K562 (cell line): ENCODE measurements around the gene NMT2. TPM values are rescaled to one million over a fixed set of nuclear protein-coding genes. Genes with fewer than 3 reads are reported as not detected.

Experiments
- ARNT ChIP-seq, 2 experiments: fragments of 450-650 bp; IDR thresholded peaks; 2 replicates each; pipeline ENCODE4 v1.6.1; 2016; ENCODE audit warnings: mild to moderate bottlenecking in 1 of 2
- FOS ChIP-seq: IDR thresholded peaks from 3 replicates; pipeline ENCODE4 v1.6.1; 2011; ENCODE audit not compliant: insufficient read length; ENCODE audit errors: extremely low read depth
- KDM4B ChIP-seq, 2 experiments: fragments of 450-650 bp in 1 of 2; sonication (generic) in 1 of 2; IDR thresholded peaks; 2 replicates each; pipeline ENCODE4 v1.6.1; 2016 to 2017; ENCODE audit warnings: borderline replicate concordance in 2 of 2, antibody characterized with exemption in 1 of 2, low read depth in 1 of 2, mild to moderate bottlenecking in 1 of 2
- KLF10 ChIP-seq: fragments of 250-450 bp; sonication (Bioruptor Pico); IDR thresholded peaks from 2 replicates; pipeline ENCODE4 v1.6.1; 2021; ENCODE audit warnings: matching md5 sums
- MED1 ChIP-seq: sonication (generic); formaldehyde crosslinking; IDR thresholded peaks from 2 replicates; pipeline ENCODE4 v1.8.1; 2023; ENCODE audit warnings: missing genetic modification reagents, borderline replicate concordance
- NCOR1 ChIP-seq: fragments of 450-650 bp; IDR thresholded peaks from 2 replicates; pipeline ENCODE4 v1.6.1; 2016; ENCODE audit warnings: mild to moderate bottlenecking, moderate library complexity
- NEUROD1 ChIP-seq: fragments of 150-350 bp; IDR thresholded peaks from 2 replicates; pipeline ENCODE4 v1.6.1; 2014; ENCODE audit warnings: borderline replicate concordance, low read length, low read depth; ENCODE audit not compliant: partially characterized antibody
- TCFL5 ChIP-seq: fragments of 250-450 bp; sonication (Bioruptor Pico); conservative IDR thresholded peaks from 2 replicates; pipeline ENCODE4 v1.6.1; 2021; ENCODE audit warnings: mild to moderate bottlenecking, moderate library complexity, matching md5 sums
- TGIF2 ChIP-seq: sonication (generic); formaldehyde crosslinking; IDR thresholded peaks from 2 replicates; pipeline ENCODE4 v1.8.1; 2022; ENCODE audit warnings: mild to moderate bottlenecking, missing genetic modification reagents, moderate library complexity
- TOE1 ChIP-seq, 2 experiments: fragments of 450-650 bp in 1 of 2; sonication (generic) in 1 of 2; formaldehyde crosslinking in 1 of 2; IDR thresholded peaks; 2 replicates each; pipeline versions ENCODE4 v1.7.1 to v1.8.0; 2016 to 2022; ENCODE audit warnings: borderline replicate concordance in 2 of 2, mild to moderate bottlenecking in 2 of 2, antibody characterized with exemption in 1 of 2, inconsistent platforms in 1 of 2, low read depth in 1 of 2, missing genetic modification reagents in 1 of 2, moderate library complexity in 1 of 2
- ZNF121 ChIP-seq: sonication (generic); formaldehyde crosslinking; conservative IDR thresholded peaks from 2 replicates; pipeline ENCODE4 v1.8.0; 2022; ENCODE audit warnings: missing genetic modification reagents
- polyA plus RNA-seq, 8 experiments: library from polyadenylated mRNA; depleted of rRNA in 4 of 8; stranded (reverse) in 5 of 8; unstranded in 3 of 8; fragments of >200 nt; fragmentation: Nextera tagmentation in 2 of 8; fragmentation: Illumina TruSeq in 1 of 8; extraction: Ambion mirVana in 2 of 8; extraction: Trizol in 1 of 8; gene quantifications; 2 replicates each; pipeline versions ENCODE4 v1.2.1 to v1.2.3, GENCODE V29; 2011 to 2014; ENCODE audit warnings: inconsistent platforms in 1 of 8, missing spikeins in 1 of 8
- total RNA-seq, 7 experiments: library from RNA; depleted of rRNA in 6 of 7; stranded (reverse); fragments of >200 nt in 6 of 7; fragmentation: Illumina TruSeq in 2 of 7; extraction: Trizol in 2 of 7; gene quantifications; 2 replicates each; pipeline versions ENCODE4 v1.2.1 to v1.2.3, GENCODE V29; 2011 to 2021; ENCODE audit warnings: low replicate concordance in 1 of 7
- TF ChIP-seq, protein P1 (sequence below): fragments of 150-350 bp; conservative IDR thresholded peaks from 2 replicates; pipeline ENCODE4 v1.6.1; 2014; ENCODE audit warnings: low read length

Gene NMT2
- total and polyA plus RNA-seq, 9 of the 15 experiments (the other 6 are each of a cell fraction or from before 2014, with no cell fraction given) = 5.2 to 15.9 (median 10.8) TPM

GRCh38 chr10:15188603-15189002, 20.1 kb upstream of the NMT2 start (continued):
- TF ChIP-seq, protein P1, sequence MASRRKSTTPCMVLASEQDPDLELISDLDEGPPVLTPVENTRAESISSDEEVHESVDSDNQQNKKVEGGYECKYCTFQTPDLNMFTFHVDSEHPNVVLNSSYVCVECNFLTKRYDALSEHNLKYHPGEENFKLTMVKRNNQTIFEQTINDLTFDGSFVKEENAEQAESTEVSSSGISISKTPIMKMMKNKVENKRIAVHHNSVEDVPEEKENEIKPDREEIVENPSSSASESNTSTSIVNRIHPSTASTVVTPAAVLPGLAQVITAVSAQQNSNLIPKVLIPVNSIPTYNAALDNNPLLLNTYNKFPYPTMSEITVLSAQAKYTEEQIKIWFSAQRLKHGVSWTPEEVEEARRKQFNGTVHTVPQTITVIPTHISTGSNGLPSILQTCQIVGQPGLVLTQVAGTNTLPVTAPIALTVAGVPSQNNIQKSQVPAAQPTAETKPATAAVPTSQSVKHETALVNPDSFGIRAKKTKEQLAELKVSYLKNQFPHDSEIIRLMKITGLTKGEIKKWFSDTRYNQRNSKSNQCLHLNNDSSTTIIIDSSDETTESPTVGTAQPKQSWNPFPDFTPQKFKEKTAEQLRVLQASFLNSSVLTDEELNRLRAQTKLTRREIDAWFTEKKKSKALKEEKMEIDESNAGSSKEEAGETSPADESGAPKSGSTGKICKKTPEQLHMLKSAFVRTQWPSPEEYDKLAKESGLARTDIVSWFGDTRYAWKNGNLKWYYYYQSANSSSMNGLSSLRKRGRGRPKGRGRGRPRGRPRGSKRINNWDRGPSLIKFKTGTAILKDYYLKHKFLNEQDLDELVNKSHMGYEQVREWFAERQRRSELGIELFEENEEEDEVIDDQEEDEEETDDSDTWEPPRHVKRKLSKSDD = no peak
- TF ChIP-seq FOS = no peak
- TF ChIP-seq KLF10 (CRISPR knock-in tag) = no peak
- no peak for TF ChIP-seq MED1 (CRISPR knock-in tag)
- TF ChIP-seq NEUROD1 = no peak
- TF ChIP-seq NCOR1 = no peak
- TF ChIP-seq KDM4B (IDR thresholded peaks at IDR 0.05; ENCODE audit: borderline replicate concordance in 2 of 2, low read depth in 1 of 2) = no peak
- no peak for TF ChIP-seq TOE1 (IDR thresholded peaks at IDR 0.05; ENCODE audit: borderline replicate concordance)
- no peak for TF ChIP-seq TOE1 (CRISPR knock-in tag; IDR thresholded peaks at IDR 0.05; ENCODE audit: borderline replicate concordance, low read depth)
- TF ChIP-seq TGIF2 (CRISPR knock-in tag) = no peak
- no peak for TF ChIP-seq ZNF121 (CRISPR knock-in tag)
- no peak for TF ChIP-seq TCFL5
- TF ChIP-seq ARNT (IDR thresholded peaks at IDR 0.05) = no peak
